HTR-8/SVneo (cell line): ENCODE data around the gene NSMF.
A peak's percentile ranks its signal among the peaks of the same experiment; 100 is the strongest.
"Not testable (repeated sequence)": the region's sequence is repeated elsewhere in the genome, so short reads cannot be mapped to it uniquely, and the experiment has no call there.

Source experiments
- DNase-seq: peaks from one replicate; pipeline ENCODE4 v3.0.0; 2011; ENCODE audit warnings: low spot score, mixed read lengths; ENCODE audit not compliant: insufficient read length
- FAIRE-seq: peaks from 2 replicates; lab custom pipeline; 2011; peaks lifted over from hg19 to GRCh38; lab: Jason Lieb, UNC

NSMF gene

GRCh38 chr9:137460363-137461315 lies 1.5 kb upstream of the NSMF start:
- DNase-seq (no peak), FAIRE-seq (no peak)

GRCh38 chr9:137459601-137460362 lies 648 bp upstream of the NSMF start:
- FAIRE-seq (no peak), DNase-seq (no peak)

- FAIRE-seq (no peak), DNase-seq (no peak)
Measured at GRCh38 chr9:137458194-137459151, 661 bp downstream of the NSMF start.

GRCh38 chr9:137457406-137458193 lies 1.5 kb downstream of the NSMF start:
- DNase-seq, result no peak
- FAIRE-seq, result no peak

- FAIRE-seq (no peak), DNase-seq (no peak)
Measured at GRCh38 chr9:137456864-137457405, 2.2 kb downstream of the NSMF start.

GRCh38 chr9:137456061-137456863 lies 2.9 kb downstream of the NSMF start:
- DNase-seq (no peak), FAIRE-seq (no peak)

GRCh38 chr9:137455359-137455991 lies 3.7 kb downstream of the NSMF start:
- FAIRE-seq (no peak), DNase-seq (no peak)

GRCh38 chr9:137454597-137455358 lies 4.4 kb downstream of the NSMF start:
- FAIRE-seq, result no peak
- DNase-seq, result no peak

- no peak for FAIRE-seq
Measured at GRCh38 chr9:137454145-137454596, 5.0 kb downstream of the NSMF start.

GRCh38 chr9:137453643-137454081 lies 5.5 kb downstream of the NSMF start:
- peak; percentile 29 for DNase-seq
- FAIRE-seq, result no peak

More at GRCh38 chr9:137454145-137454596, 5.0 kb downstream of the NSMF start:
- no peak for DNase-seq

GRCh38 chr9:137452761-137453642 lies 6.1 kb downstream of the NSMF start:
- no peak for DNase-seq
- no peak for FAIRE-seq

- no peak for FAIRE-seq
- no peak for DNase-seq
Measured at GRCh38 chr9:137452006-137452760, 7.0 kb downstream of the NSMF start.

GRCh38 chr9:137451264-137452005 lies 7.7 kb downstream of the NSMF start:
- not testable (repeated sequence) for DNase-seq, FAIRE-seq

GRCh38 chr9:137450539-137451222 lies 8.5 kb downstream of the NSMF start:
- not testable (repeated sequence) for DNase-seq, FAIRE-seq
